C4-2B (cell line): ENCODE measurements around the gene MLC1.

ENCODE experiments used
- H3K27ac ChIP-seq: fragments of 450-650 bp; 2 replicates; pipeline ENCODE4 v1.5.1; 2017
- ZFX ChIP-seq: fragments of 450-650 bp; IDR thresholded peaks from 2 replicates; pipeline ENCODE4 v1.6.1; 2017
- TF ChIP-seq, protein P1 (sequence below): fragments of 450-650 bp; conservative IDR thresholded peaks from 2 replicates; pipeline ENCODE4 v1.5.1; 2017; ENCODE audit warnings: mild to moderate bottlenecking

Gene MLC1

DNA sequence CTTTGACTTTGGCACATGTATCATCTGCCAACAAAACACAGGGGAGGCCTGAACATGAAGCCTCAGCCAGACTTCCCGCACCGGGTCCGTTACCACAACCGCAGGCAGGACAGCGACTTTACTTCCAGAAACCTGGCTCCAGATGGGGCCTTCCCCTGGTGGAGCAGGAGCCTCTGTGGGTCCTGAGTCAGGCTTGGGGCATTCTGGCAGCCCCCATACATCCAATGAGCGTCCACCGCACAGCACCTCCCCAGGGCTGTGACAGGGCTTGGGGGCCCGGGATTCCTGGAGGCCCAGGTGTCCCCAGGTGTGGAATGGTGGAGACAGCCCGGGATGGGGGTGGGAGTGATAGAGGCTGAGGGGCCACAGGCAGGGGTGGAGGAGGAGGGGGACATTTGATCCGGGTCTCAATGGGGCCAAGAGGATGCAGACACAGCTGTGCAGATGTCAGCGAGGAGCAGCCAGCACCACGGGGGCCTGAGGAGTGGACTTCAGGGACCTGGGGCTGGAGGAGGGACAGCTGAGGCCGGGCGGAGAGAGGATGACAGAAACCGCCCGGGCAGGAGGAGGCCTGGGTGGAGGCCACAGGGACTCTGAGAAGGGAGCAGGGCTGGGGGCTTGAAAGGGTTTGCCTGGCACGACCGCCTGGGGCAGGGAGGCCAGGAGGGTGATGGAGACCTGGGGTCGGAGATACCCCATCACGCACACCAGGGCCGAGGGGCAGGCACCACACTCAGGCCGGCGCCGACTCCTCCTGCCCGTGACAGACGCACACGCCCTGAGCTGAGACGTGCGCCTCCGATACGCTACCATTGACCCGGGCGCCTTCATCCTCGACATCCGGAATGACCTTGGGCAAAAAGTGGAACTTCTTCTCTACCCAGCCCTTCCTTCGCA, 35.7 kb downstream of the MLC1 start:
- no peak for TF ChIP-seq ZFX
- TF ChIP-seq, protein P1, sequence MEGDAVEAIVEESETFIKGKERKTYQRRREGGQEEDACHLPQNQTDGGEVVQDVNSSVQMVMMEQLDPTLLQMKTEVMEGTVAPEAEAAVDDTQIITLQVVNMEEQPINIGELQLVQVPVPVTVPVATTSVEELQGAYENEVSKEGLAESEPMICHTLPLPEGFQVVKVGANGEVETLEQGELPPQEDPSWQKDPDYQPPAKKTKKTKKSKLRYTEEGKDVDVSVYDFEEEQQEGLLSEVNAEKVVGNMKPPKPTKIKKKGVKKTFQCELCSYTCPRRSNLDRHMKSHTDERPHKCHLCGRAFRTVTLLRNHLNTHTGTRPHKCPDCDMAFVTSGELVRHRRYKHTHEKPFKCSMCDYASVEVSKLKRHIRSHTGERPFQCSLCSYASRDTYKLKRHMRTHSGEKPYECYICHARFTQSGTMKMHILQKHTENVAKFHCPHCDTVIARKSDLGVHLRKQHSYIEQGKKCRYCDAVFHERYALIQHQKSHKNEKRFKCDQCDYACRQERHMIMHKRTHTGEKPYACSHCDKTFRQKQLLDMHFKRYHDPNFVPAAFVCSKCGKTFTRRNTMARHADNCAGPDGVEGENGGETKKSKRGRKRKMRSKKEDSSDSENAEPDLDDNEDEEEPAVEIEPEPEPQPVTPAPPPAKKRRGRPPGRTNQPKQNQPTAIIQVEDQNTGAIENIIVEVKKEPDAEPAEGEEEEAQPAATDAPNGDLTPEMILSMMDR, result no peak
- no peak overlapping the region for H3K27ac ChIP-seq

- no peak for TF ChIP-seq ZFX
- TF ChIP-seq, protein P1, result no peak
- no peak overlapping the region for H3K27ac ChIP-seq
Observed at GRCh38 chr22:50048836-50049235, 36.4 kb downstream of the MLC1 start.

- no peak for TF ChIP-seq ZFX
- TF ChIP-seq, protein P1, result no peak
- H3K27ac ChIP-seq, result no peak overlapping the region
Observed at GRCh38 chr22:50048061-50048765, 37.0 kb downstream of the MLC1 start.

DNA sequence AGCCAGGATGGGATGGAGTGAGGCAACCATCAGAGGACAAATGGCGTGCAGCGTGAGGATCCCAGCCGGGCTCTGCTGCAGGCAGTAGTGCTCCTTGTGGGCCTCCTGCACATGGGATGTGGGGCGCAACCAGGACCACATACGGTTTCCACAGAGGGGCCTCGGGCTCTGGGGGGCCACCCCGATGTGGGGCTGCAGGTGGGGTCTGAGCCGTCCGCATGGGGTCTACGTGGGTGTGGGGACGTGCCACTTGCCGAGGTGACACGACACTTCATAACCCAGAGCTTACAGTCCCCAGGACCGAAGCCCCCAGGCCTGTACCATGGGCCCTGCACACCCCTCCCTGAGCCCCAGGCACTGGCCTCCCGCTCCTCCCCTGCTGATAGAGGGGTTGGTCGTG, 37.9 kb downstream of the MLC1 start:
- no peak for TF ChIP-seq ZFX
- TF ChIP-seq, protein P1, result no peak
- no peak overlapping the region for H3K27ac ChIP-seq

GRCh38 chr22:50046481-50047245, 38.6 kb downstream of the MLC1 start:
- H3K27ac ChIP-seq, result no peak overlapping the region
- TF ChIP-seq, protein P1, result no peak
- no peak for TF ChIP-seq ZFX

- H3K27ac ChIP-seq, result no peak overlapping the region
- TF ChIP-seq, protein P1, result no peak
- no peak for TF ChIP-seq ZFX
Observed at GRCh38 chr22:50046019-50046415, 39.2 kb downstream of the MLC1 start.
